ENCODE results near the gene NUCKS1.

- TF ChIP-seq, protein P1, sequence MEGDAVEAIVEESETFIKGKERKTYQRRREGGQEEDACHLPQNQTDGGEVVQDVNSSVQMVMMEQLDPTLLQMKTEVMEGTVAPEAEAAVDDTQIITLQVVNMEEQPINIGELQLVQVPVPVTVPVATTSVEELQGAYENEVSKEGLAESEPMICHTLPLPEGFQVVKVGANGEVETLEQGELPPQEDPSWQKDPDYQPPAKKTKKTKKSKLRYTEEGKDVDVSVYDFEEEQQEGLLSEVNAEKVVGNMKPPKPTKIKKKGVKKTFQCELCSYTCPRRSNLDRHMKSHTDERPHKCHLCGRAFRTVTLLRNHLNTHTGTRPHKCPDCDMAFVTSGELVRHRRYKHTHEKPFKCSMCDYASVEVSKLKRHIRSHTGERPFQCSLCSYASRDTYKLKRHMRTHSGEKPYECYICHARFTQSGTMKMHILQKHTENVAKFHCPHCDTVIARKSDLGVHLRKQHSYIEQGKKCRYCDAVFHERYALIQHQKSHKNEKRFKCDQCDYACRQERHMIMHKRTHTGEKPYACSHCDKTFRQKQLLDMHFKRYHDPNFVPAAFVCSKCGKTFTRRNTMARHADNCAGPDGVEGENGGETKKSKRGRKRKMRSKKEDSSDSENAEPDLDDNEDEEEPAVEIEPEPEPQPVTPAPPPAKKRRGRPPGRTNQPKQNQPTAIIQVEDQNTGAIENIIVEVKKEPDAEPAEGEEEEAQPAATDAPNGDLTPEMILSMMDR (conservative IDR thresholded peaks at IDR 0.05 in 1 of 2, IDR thresholded peaks at IDR 0.05 in 1 of 2; ENCODE audit: extremely low read depth in 1 of 2, insufficient read depth in 1 of 2, low read depth in 1 of 2, low read length in 2 of 2), result no peak
- TF ChIP-seq EZH2 (IDR thresholded peaks at IDR 0.05; ENCODE audit: borderline replicate concordance, low read length), result no peak
Observed at GRCh38 chr1:205676002-205676401, 74.0 kb downstream of the NUCKS1 start.
